Heart right ventricle (tissue), 16 donors: ENCODE results near the gene SDHC. TPM values are rescaled to one million over a fixed set of nuclear protein-coding genes. Genes with fewer than 3 reads are reported as not detected.

ENCODE experiments used
- ATAC-seq, 8 donors: fragments of 200-7000 bp; cut with Tn5 transposase; one replicate each; pipeline ENCODE4 v1.9.1; 2020; ENCODE audit warnings: mild to moderate bottlenecking in 8 of 8, moderate library complexity in 8 of 8, moderate number of reproducible peaks in 1 of 8
- DNase-seq, 2 donors: peaks; one replicate each; pipeline ENCODE4 v3.0.0-alpha.2; 2020
- H3K27ac ChIP-seq, 10 donors: fragments of 200-600 bp; sonication (generic) in 2 of 10; one replicate each; pipeline versions ENCODE4 v1.5.0 to v1.8.0; 2020 to 2022; ENCODE audit warnings: mild to moderate bottlenecking in 3 of 10
- H3K27me3 ChIP-seq, 7 donors: fragments of 200-600 bp; one replicate each; pipeline ENCODE4 v1.8.0; 2021 to 2022; ENCODE audit warnings: mild to moderate bottlenecking in 2 of 7
- H3K36me3 ChIP-seq, 9 donors: fragments of 200-600 bp; sonication (generic) in 1 of 9; one replicate each; pipeline versions ENCODE4 v1.5.0 to v1.8.0; 2020 to 2022; ENCODE audit warnings: mild to moderate bottlenecking in 2 of 9
- H3K4me1 ChIP-seq, 9 donors: fragments of 200-600 bp; sonication (generic) in 1 of 9; one replicate each; pipeline versions ENCODE4 v1.5.0 to v1.8.0; 2020 to 2022; ENCODE audit warnings: mild to moderate bottlenecking in 4 of 9
- H3K4me3 ChIP-seq, 10 donors: fragments of 200-600 bp; sonication (generic) in 2 of 10; one replicate each; pipeline versions ENCODE4 v1.5.0 to v1.8.0; 2020 to 2022; ENCODE audit warnings: mild to moderate bottlenecking in 7 of 10, moderate library complexity in 2 of 10
- H3K9me3 ChIP-seq, 11 donors: fragments of 200-600 bp in 10 of 11; sonication (generic) in 2 of 11; one replicate each; pipeline versions ENCODE4 v1.5.0 to v1.8.0; 2013 to 2022; ENCODE audit warnings: mild to moderate bottlenecking in 2 of 11, control low read depth in 1 of 11, moderate library complexity in 1 of 11
- WGBS, 2 donors: extraction: QIAGEN DNeasy Blood & Tissue Kit; methylation state at CpG; one replicate each; pipeline ENCODE4 v1.1.7; 2013; ENCODE audit warnings: inconsistent platforms in 1 of 2; 5-methylcytosine and 5-hydroxymethylcytosine counted together
- intact Hi-C, 10 donors: fragments of 100-400 bp; cut with DNase I; formaldehyde crosslinking; loops; one replicate each; pipeline versions ENCODE4 v1.11.1 to v1.14.2; 2022
- polyA plus RNA-seq, 2 donors: library from polyadenylated mRNA; stranded (reverse); fragments of 200-250 nt; gene quantifications; one replicate each; pipeline ENCODE4 v1.2.3, GENCODE V29; 2013
- total RNA-seq, 10 donors: library from RNA; stranded (reverse); fragmentation: NEBNext Ultra II Directional in 3 of 10; extraction: Animal tissue kit (Norgen Biotek cat#: 25700) in 3 of 10; gene quantifications; one replicate each; pipeline versions ENCODE4 v1.2.1 to v1.2.4, GENCODE V29; 2021 to 2023
- TF ChIP-seq, protein P1 (sequence below), 9 donors: fragments of 200-600 bp; sonication (generic) in 2 of 9; IDR thresholded peaks; one replicate each; pipeline versions ENCODE4 v1.5.0 to v1.8.0; 2021 to 2022; ENCODE audit warnings: antibody characterized with exemption in 9 of 9, mild to moderate bottlenecking in 5 of 9, moderate library complexity in 1 of 9
- donor health status: Arrhythmogenic right ventricular cardiomyopathy.
- donor health status: ischemic (EF 13 %, LVEDD 7.1; RV severe dilation, severe dysfunction).
- donor health status: healthy with polysubstance abuse.
- donor health status: DM: no; HTN: yes; CAD: no.
- donor health status: DM: no; HTN: no; CAD: no.
- donor health status: ischemic (EF 25% LVEDD 6.9; RV normal size, moderate dysfunction).
- donor health status: ischemic (EF 25% LVEDD 5.7; RV mildly dilated, moderate dysfunction).
- donor health status: healthy.
- donor health status: DM: yes; HTN: yes; CAD: no.
- donor health status: Ischemic cardiomyopathy.
- donor health status: ischemic (EF 35%, LVEDD 5.7; RV mildly dilated, moderate dysfunction).
- donor health status: nonischemic (EF 11% LVEDD 7.7; RV severe dilation, severe dysfunction).
- donor health status: DM: yes; HTN: yes; CAD: no.
- donor health status: PGD.
- donor health status: ischemic (EF 29% LVEDD 5.4; RV normal size, mild dysfunction).
- donor health status: nonischemic (EF 23%, LVEDD 6.1; RV moderate dilation, normal function).

Gene SDHC
- total and polyA plus RNA-seq, 12 donors, result 18.1 to 459 (median 397) TPM

GRCh38 chr1:161342177-161342576, 28.0 kb downstream of the SDHC start:
- H3K4me1 ChIP-seq, result peaks cover 0 to 10% (median 0%) of the 10 kb centered on the region in 9 donors
- TF ChIP-seq, protein P1, sequence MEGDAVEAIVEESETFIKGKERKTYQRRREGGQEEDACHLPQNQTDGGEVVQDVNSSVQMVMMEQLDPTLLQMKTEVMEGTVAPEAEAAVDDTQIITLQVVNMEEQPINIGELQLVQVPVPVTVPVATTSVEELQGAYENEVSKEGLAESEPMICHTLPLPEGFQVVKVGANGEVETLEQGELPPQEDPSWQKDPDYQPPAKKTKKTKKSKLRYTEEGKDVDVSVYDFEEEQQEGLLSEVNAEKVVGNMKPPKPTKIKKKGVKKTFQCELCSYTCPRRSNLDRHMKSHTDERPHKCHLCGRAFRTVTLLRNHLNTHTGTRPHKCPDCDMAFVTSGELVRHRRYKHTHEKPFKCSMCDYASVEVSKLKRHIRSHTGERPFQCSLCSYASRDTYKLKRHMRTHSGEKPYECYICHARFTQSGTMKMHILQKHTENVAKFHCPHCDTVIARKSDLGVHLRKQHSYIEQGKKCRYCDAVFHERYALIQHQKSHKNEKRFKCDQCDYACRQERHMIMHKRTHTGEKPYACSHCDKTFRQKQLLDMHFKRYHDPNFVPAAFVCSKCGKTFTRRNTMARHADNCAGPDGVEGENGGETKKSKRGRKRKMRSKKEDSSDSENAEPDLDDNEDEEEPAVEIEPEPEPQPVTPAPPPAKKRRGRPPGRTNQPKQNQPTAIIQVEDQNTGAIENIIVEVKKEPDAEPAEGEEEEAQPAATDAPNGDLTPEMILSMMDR (IDR thresholded peaks at IDR 0.05), result no peak
- 98 to 100% methylated on average over 2 of the region's 2 CpGs for WGBS, 2 donors
- peaks cover 0 to 100% (median 46%) of the 10 kb centered on the region in 9 donors for H3K36me3 ChIP-seq
- H3K27me3 ChIP-seq, result no peaks in the 10 kb centered on the region
- intact Hi-C loops, result no loop called here
- DNase-seq (no peak), ATAC-seq (no peak)
- H3K4me3 ChIP-seq, result no peak overlapping the region
- H3K9me3 ChIP-seq, result no peaks in the 10 kb centered on the region
- no peak overlapping the region for H3K27ac ChIP-seq

GRCh38 chr1:161342821-161343220, 28.6 kb downstream of the SDHC start:
- WGBS, 2 donors, result 94 to 96% methylated on average over 5 of the region's 5 CpGs
- H3K9me3 ChIP-seq, result no peaks in the 10 kb centered on the region
- intact Hi-C loops, result no loop called here
- H3K36me3 ChIP-seq, result peaks cover 0 to 100% (median 42%) of the 10 kb centered on the region in 9 donors
- DNase-seq (no peak), ATAC-seq (no peak)
- TF ChIP-seq, protein P1 (IDR thresholded peaks at IDR 0.05), result no peak
- no peak overlapping the region for H3K4me3 ChIP-seq
- no peaks in the 10 kb centered on the region for H3K27me3 ChIP-seq
- no peak overlapping the region for H3K27ac ChIP-seq
- peaks cover 0 to 10% (median 0%) of the 10 kb centered on the region in 9 donors for H3K4me1 ChIP-seq

DNA sequence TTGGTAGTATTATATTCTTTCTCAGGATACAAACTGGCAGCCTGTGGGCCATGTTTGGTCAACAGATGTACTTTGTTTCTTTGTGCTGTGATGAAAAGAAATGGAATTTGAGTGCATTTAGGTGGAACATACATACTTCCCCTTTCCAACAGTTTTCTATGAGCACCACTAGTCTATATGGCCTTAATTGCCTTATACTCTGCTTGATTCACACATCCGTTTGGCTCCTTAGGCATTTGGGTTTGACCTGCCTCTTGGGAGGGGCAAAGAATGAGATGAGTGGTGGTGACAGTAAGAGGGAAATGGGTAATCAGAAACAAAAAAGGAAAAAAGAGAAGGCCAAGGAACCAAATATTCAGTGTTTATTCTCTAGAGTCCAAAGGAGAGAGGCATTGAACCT, 36.5 kb downstream of the SDHC start:
- ATAC-seq (no peak), DNase-seq (no peak)
- 80 to 87% methylated on average over 1 of the region's 1 CpG for WGBS, 2 donors
- H3K4me3 ChIP-seq, result no peak overlapping the region
- H3K27me3 ChIP-seq, result no peaks in the 10 kb centered on the region
- intact Hi-C loops, result loop anchor here in 1 of 10 donors (5.0 kb wide), 1 partner anchor 33 kb away; no protein-coding TSS in a partner anchor
- H3K4me1 ChIP-seq, result peaks cover 0 to 24% (median 4%) of the 10 kb centered on the region in 9 donors
- TF ChIP-seq, protein P1 (IDR thresholded peaks at IDR 0.05), result no peak
- H3K9me3 ChIP-seq, result no peaks in the 10 kb centered on the region
- H3K36me3 ChIP-seq, result peaks cover 0 to 91% (median 12%) of the 10 kb centered on the region in 9 donors
- H3K27ac ChIP-seq, result peak overlapping the region in 1 of 10 donors; percentile 80

- intact Hi-C loops, result loop anchor here in 1 of 10 donors (5.0 kb wide), 1 partner anchor 34 kb away; no protein-coding TSS in a partner anchor
- no peak overlapping the region for H3K4me3 ChIP-seq
- peak in 1 of 8 donors; percentile 44 for ATAC-seq
- peaks cover 0 to 24% (median 4%) of the 10 kb centered on the region in 9 donors for H3K4me1 ChIP-seq
- no peaks in the 10 kb centered on the region for H3K27me3 ChIP-seq
- 46 to 64% methylated on average over 1 of the region's 1 CpG for WGBS, 2 donors
- H3K9me3 ChIP-seq, result no peaks in the 10 kb centered on the region
- DNase-seq, result no peak
- TF ChIP-seq, protein P1 (IDR thresholded peaks at IDR 0.05), result no peak
- peak overlapping the region in 1 of 10 donors; percentile 80 for H3K27ac ChIP-seq
- peaks cover 0 to 91% (median 6%) of the 10 kb centered on the region in 9 donors for H3K36me3 ChIP-seq
Observed at GRCh38 chr1:161351482-161351881, 37.3 kb downstream of the SDHC start.
